NCI-H748 treated with DMSO at 0.1 percent for 48 hours (cell line): ENCODE measurements around the gene HTR1B.
A peak's percentile ranks its signal among the peaks of the same experiment; 100 is the strongest.

Experiments
- DNase-seq: peaks from one replicate; lab custom pipeline; 2025; lab: John Stamatoyannopoulos, UW

The HTR1B gene

GRCh38 chr6:77463308-77463860, at the start of gene HTR1B:
TSS of gene HTR1B (minus strand) at chr6:77463491. CDS start at chr6:77463403, 88 bp downstream.
- DNase-seq = peak; percentile 53

GRCh38 chr6:77512554-77512953, 49.3 kb upstream of the HTR1B start:
- no peak for DNase-seq

GRCh38 chr6:77511860-77512259, 48.6 kb upstream of the HTR1B start:
- DNase-seq = no peak

- DNase-seq = no peak
Measured at GRCh38 chr6:77502981-77503380, 39.7 kb upstream of the HTR1B start.

- no peak for DNase-seq
Measured at GRCh38 chr6:77492530-77492929, 29.2 kb upstream of the HTR1B start.

GRCh38 chr6:77487808-77488425, 24.6 kb upstream of the HTR1B start:
- no peak for DNase-seq

GRCh38 chr6:77482981-77483380, 19.7 kb upstream of the HTR1B start:
- no peak for DNase-seq

GRCh38 chr6:77474973-77475372, 11.7 kb upstream of the HTR1B start:
- no peak for DNase-seq

GRCh38 chr6:77474286-77474956, 11.1 kb upstream of the HTR1B start:
- DNase-seq = no peak

- DNase-seq = no peak
Measured at GRCh38 chr6:77470983-77471382, 7.7 kb upstream of the HTR1B start.

GRCh38 chr6:77468939-77469338, 5.6 kb upstream of the HTR1B start:
- DNase-seq = no peak

- peak; percentile 45 for DNase-seq
Measured at GRCh38 chr6:77466451-77467437, 3.5 kb upstream of the HTR1B start.

- DNase-seq = peak; percentile 63
Measured at GRCh38 chr6:77466055-77466450, 2.8 kb upstream of the HTR1B start.

- no peak for DNase-seq
Measured at GRCh38 chr6:77464495-77464867, 1.2 kb upstream of the HTR1B start.

GRCh38 chr6:77463861-77464494, 687 bp upstream of the HTR1B start:
- peak; percentile 42 for DNase-seq

GRCh38 chr6:77462359-77463307, 658 bp downstream of the HTR1B start:
- peak; percentile 72 for DNase-seq

GRCh38 chr6:77461796-77462195, 1.5 kb downstream of the HTR1B start:
- DNase-seq = no peak

GRCh38 chr6:77458421-77458820, 4.9 kb downstream of the HTR1B start:
- no peak for DNase-seq

- DNase-seq = peak; percentile 45
Measured at GRCh38 chr6:77457720-77458349, 5.5 kb downstream of the HTR1B start.

- DNase-seq = no peak
Measured at GRCh38 chr6:77456531-77457248, 6.6 kb downstream of the HTR1B start.
